DMS79 (cell line): ENCODE data around the gene COL2A1.

Source experiments
- DNase-seq: peaks from one replicate; lab custom pipeline; 2025; lab: John Stamatoyannopoulos, UW

Gene COL2A1

DNA sequence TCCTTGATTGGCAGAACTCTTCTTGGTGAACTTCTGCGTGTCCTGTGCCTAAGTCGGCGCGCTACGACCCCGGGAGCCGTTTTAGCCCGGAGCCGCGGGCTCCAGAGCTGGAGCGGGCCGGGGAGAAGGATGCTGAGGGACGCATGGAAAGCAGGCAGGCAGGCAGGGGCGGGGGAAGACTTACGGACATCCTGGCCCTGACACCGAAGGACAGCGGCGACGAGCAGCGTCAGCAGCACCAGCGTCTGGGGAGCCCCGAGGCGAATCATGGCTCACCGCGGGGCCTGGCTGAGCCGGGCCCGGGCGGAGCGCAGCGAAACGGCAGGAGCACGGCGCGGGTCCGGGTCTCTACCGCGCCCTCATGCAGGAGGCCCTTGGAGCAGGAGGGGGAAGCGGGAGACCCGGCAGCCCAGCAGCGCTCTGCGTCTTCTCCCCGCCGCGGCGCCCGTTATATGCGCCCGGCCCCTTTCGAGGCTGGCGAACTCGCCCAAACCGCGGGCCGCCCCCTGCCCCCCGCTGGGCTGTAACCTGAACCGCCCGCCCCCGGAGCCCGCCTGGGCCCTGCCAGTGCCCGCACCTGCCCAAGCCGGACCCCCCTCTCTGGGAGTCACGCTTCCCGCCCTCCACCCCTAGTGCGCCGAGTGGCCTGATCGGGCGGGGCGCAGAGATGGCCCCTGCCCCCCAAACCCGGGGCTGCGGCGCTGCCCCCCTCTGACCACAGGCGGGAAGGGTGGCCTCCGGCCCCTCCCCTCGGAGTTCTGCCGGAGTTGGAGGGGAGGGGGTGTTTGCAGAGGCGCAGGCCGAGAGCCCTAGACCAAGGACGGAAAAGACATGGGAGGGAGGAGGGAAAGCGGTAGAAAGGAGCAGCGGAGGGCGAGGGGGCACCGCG is at the start of gene COL2A1:
COL2A1 (minus strand) TSS at position 424 of the 889 bp plus-strand sequence; CDS start at position 269, 155 bp downstream.
- DNase-seq, result peak; percentile 69

DNA sequence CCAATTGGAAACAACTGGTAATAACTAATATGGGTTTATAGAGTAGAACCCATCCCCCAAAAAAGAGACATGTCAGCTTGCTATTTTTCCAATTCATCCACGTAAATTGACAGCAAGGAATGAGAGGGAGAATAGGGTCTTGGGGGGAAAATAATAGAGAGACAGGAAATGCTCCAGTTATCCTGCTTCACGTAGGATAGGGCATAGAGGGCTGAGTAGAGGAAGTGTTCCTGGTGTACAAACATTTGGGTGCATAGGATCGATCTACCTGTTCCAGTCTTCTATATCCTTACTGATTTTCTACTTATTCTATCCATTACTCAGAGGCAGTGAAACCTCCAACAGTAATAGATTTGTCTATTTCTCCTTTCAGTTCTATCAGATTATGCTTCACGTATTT is 49.6 kb upstream of the COL2A1 start:
- DNase-seq, result no peak

DNA sequence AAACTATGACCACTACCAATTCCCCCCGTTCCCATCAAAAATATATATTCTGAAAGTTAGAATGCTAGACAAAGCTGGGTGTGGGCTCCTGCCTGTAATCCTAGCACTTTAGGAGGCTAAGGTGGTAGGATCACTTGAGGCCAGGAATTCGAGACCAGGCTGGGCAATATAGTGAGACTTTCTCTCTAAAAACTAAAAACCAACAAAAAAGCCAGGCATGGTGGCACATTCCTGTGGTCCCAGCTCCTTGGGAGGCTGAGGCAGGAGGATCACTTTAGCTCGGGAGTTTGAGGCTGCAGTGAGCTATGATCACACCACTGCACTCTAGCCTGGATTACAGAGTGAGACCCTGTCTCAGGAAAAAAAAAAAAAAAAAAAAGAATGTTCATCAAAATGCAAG is 48.8 kb upstream of the COL2A1 start:
- DNase-seq, result no peak

DNA sequence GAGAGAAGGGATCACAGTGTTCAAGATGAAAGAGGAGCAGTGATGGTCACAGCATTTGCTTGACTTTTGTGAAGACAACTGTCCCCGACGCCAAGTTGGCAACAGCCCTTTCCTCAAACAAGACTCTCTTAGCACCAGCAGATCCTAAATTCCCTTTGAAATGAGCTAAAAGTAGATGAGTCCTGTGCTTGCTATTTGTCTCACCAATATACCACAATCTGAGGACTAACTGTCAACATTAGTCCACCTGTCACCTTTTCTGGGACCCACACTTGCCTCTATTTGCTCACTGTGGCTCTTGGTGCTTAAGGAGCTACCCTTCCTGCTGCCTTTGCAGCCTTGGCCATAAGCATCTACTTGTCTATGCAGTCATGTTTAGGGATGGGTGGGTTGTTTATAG is 47.4 kb upstream of the COL2A1 start:
- no peak for DNase-seq

DNA sequence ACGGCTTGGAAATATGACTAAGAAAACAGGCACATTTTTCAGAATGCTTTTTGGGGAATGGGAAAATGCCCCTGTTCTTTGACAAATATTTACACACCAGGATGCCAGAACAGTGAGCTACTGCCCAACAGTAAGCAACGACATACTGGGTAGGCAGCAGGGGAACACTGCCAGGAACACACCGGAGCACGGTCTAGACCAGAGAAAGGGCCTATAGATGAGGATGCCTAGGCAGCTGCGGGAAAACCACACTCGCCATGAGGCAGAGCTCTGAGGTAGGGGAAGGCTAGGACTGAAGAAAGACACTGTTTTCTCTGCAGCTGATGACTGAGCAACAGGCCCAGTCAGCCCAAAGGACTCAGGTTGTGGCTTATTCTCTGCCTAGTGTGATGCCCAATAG is 45.9 kb upstream of the COL2A1 start:
- no peak for DNase-seq

DNA sequence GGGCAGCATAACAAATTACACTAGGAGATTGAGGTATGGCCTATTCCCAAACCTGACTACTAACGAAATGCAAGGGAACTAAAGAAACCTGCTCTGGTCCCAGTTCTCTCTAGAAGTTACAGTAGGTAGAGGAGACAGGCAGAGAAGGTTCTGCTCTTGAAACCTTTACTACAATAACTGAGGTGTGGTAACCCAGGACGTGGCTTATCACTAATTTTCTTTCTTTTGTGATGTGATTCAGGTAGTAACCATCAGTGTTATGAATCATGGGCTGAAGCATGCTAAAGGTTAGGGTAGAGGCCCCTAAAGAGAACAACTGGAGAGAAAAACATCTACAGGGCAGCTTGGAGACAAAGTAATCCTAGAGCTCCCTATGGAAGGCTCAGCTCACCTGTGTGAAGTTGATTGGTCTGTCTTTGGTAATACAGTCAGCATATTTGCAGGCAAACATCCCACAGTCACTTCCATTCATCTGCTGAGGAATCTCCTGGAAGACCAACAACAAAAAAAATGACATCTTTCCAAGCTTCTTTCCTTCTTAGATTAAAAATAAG is 41.8 kb upstream of the COL2A1 start:
- no peak for DNase-seq

DNA sequence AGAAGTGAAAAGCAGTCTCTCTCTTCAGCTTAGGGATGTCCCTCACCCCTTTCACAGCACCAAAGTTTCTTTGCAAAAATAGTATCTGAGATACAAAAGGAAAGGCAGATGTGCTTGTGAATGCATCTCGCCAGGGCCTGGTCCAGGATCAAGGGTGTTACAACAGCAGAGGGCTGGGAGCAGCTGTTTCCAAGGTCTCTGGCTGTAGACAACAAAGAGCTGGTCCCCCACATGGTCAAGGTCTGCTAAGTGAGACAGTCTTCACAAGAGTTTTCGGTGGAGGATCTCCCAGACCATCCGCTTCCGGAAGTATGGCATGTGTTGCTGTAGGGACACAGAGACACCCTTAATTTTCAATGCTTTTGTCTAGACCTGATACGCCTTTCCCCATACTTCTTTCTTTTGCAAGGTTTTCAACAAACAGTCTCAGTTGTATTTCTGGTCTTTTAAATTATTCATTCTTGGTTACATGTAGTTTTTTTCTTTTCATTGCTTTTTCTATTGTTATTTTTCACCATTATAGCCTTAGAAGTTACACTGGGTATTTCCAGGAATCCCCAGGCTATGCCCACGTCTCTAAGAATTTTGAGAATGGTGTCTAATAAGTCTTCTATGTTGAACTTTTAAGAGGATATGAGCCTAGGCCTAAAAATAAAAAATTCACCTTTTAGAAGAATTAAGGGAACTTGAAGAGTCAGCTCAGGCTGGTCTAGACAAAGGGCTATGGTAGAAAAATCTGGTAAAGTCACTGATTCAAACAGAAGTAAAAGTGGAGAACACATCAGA is 41.0 kb upstream of the COL2A1 start:
- DNase-seq, result no peak

DNA sequence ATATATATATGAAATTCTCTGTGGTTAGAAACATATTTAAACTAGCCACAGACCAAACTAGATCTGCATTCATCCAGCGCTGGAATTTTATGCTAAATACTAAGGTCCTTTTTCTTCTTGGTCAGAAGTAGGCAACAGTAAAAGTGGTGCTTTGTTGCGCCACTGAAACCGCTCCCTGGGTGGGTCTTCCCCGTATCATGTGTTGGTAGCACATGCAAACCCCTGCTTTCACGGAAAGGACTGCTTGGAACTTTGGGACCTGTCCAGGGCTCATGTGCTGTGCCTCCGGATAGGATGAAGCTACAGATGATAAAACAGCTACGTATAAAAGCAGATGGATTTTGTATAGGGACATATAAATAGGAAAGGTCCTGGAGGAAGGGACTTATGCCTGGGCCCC is 40.1 kb upstream of the COL2A1 start:
- no peak for DNase-seq

DNA sequence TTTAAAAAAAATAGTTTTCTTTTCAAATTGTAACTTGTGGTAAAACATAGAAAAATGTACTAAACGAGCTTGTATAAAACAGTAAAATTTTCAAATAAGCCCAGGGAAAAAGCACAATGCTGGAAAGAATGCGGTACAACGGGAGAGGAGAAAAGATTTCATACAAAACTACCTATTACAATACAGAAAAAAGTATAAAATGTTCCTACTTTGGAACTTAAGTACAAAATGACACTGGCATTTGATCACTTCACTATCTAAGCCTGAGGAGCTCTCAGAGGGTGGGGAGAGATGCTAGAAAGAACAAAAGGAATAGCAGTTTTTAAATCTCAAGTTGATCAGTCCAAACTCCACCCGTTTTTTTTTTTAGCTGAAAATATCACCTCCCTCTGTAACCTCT is 39.5 kb upstream of the COL2A1 start:
- no peak for DNase-seq

DNA sequence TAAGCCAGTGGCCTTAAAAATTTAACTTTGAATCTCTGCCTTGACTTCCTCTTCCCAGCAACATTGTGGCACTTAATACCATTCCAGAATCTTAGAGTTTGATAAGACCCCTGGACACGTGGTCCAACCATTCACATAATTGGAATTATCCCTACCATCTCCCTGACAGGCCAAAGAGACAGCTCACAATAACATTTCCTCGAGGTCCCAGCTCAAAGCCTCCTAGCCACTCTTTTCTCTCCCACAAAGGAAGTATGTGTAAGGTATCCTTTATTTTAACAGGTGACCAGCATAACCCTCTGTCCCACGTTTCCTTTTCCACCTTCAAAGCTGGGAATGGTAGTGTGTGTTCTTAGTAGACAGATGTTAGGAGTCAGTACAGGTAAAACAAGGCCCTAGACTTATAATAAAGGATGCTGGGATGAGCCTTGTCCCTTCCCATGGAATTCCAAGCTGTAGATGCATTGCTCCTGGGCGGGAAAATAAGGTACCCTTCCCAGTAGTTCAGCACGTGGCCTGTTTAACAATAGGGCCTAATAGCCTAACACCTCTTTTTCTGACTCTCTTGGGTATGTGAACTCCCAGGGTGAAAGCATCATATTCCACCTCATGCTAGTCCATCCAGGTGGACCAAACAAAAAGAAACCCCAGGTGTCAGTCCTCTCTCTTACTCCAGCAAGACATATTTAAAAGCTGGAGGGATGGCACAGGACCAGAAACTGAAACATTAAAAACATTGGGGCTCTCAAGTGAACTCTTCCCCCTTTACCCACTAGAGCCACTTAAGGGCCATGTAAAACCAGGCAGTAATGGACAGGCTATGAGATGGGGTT is 37.5 kb upstream of the COL2A1 start:
- no peak for DNase-seq

DNA sequence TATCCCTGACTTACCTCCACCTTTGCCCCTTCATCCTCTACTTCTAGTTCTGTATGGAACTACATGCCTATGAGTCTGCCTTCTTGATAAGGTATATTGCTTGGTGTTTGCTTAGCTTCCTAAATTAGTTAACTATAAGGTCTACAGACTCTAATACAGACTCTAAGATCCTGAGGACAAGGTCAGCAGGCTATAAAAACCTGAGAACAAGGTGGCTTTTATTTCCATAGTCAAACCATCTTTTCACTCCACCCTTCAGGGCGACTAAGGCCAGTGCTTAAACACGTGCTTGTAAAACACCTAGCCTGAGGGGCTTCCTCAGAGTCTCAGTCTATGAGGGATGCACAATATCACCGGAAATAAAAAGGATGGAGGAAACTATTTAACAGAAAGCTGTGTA is 36.1 kb upstream of the COL2A1 start:
- no peak for DNase-seq

DNA sequence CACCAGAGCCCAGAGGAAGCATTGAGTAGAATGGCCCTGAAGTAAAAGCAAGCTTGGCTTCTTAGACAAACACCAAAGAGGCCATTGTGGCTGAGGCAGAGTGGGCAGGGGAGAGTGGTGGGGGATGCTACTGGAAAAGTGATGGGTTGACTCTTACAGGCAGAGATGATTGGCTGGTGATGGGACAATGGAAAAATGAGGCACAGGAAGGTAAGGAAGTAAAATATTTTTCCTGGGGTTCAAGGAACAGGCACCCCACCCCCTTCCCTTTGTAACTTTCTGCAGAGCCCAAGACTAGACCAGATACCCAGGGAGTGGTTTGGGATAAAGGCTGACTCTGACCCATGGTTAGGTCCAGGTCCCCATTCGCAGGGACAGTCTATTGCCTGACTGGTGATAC is 34.9 kb upstream of the COL2A1 start:
- DNase-seq, result no peak

DNA sequence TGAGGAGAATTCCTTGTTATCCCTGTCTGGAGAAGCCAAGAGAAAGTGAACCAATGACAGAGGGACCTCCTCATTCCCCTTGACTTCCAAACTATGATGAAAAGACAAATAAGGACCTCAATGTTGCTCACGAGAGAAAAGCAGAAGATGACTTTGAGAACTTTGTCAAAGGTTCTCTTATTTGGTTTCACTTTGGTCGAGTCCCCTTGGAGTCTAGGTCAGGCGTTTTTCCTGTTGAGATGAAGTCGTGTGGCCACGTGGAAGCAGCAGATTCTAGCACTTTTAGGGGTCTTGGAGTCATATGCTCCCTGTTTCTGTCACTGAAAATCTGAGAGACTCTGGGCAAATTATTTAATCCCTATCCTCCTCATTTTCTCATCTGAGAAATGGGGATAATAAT is 33.8 kb upstream of the COL2A1 start:
- DNase-seq, result no peak

DNA sequence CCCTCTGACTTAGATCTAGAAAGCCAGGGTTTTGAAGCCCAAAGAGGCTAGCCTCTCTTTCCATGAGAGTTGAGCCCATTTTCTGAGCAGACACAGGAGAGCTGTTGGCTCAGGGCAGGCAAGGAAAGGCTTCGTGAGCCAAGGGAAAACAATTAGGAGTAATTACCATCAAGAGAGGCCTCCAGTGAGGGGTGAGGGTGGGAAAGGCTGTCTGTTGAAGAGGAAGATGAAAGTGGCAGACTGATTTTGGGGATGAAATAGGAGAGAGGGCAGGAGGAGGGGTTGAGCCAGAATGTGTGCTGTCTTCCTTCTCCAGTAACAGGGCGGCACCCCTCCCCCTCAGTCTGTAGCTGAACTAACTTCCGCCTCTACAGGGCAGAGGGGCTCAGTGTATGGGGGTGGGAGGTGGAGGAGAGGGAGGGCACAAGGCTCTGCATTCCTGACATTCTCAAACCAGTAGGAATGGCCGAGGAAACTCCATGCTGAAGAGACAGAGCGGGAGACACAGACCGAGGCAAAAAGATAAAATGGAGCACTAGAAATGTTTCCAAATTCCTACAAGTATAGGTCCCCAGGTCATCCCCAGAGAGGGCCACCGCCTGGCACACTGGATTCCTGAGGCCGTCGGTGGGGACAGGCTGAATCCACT is 33.1 kb upstream of the COL2A1 start:
- DNase-seq, result no peak

DNA sequence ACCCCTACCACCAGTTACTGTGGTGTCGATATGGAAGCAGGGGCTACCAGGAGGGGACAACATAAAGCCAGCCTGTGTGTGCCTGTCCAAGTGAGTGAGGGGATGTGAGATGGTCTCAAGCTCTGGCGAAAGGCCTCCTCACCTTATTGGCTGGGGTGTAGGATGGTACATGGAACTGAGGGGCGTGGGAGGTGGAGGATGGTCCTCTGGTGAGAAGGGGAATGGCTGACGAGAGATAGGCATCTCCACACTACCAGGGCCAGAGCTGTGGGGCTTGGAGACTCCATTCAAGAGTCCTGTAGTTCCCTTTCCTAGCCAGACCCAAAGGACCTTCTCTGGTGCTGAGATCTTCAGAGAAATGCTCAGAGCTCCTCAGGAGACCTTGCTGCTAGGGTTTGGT is 32.5 kb upstream of the COL2A1 start:
- DNase-seq, result no peak

DNA sequence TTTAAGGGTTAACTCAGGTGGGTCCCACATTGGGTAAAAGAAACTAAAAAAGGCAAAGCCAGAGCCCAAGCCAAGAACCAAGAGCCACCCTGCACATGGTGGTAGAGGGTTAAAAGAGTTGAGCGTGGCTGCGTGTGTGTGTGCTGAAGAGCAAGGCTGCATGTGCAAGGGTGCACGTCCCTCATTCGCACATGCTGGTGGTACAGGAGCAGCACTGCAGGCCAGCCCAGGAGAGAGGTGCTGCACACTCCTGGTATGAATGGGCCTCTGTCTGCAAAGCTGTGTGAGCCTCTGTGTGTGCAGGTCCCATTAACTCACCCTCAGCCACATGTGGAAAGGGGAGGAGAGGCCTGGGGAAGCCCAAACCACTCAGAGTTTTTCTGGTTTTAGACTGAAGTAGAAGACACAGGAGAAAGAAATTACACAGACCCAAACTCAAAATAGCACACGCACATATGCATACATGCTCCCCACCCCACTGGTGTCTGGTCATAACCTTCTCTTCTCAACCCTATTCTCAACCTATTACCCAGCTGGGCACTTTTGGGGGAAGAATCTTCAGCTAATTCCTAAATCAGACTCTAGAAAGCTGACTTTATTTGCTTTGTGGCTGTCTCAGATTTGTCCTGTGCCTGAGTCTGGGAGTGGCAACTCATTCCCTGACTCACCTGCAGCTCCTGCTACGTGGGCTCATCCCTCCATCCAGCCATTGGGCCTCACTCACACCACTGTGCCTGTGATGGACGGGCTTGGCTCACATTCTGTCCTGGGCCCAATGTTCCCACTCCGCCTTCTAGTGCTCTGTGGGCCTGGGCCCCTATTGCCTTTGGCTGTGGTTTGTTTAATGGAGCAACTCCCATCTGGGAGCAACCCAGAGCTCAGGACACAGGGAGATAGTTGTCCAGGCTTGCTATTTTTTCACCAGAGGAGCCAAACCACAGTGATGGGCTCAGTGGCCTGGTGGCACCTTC is 30.8 kb upstream of the COL2A1 start:
- no peak for DNase-seq

DNA sequence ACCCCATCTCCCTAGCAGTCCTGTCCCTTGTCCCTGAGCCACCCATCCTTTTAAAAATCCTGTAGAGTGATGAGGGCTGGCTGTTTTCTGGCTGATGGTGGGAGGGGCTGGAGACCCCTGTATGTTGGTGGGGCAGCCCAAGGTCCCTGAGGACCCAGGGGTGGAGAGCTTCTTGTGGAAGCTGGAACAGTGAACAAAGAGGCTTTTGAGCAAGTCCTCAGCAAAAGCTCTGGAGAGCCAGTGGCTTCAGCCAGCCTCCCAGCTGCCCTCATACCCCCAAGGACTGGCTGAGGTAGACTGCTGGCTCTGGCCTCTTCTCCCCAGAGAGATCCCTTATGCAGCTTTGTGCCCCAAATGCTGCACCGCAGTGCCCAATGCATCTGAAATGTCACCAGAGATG is 29.2 kb upstream of the COL2A1 start:
- DNase-seq, result no peak

DNA sequence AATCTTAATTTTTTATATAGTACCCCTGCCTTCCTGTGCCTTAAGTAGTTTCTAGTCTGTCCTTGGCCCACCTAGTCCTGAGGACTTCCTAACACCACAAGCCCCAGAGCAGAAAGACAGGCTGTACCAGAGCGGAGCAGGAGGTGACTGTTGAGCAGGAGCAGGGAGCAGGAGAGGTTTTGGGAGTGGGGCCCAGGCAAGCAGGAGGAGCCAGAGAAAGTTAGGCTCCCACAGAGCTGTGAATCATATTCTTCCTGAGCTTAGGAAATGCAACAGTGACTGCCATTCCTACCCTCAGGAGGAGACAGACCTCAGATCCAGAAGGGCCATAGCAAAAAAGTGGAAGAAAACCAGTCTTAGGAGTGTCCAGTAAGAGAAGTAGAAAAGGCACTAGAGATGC is 28.3 kb upstream of the COL2A1 start:
- DNase-seq, result no peak

DNA sequence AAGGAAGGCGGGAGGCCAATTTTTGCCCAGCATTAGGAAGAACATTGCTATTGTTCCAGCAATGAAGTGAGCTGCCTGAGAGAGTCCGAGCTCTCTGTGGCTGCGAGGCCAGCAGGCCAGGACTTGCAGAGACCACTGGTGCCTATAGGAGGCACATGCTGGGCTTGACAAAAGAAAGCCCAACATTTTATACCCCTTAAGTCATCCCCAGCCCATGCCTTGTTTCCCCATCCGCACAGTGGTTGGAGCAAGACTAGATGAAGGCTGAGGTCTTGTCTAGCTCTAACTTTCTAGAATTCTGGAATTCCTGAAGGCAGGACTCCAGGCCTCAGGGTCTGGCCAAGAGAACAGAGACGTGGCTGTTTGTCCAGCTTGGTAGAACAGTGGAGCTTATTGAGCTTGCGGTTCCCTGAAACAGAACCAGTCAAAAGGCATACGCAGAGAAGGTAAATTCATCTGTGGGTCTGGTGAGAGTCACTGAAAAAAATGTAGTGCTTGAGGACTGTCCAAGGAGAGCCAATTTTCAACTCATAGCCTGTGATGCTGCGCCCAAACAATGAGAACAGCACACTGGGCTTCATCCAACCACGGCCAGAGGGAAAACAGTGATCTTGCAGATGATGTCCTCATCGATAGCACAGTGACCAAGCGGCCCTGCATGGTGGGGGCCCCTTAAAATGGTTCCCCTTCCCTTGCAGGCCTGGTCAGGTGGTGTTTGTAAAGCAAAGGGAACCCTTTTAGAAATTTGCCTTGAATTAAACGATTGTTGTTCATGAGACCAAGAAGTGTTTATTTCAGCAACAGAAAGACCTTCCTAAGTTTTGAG is 27.1 kb upstream of the COL2A1 start:
- no peak for DNase-seq
